Measurements from ENCODE around the gene EP400.

The EP400 gene

DNA sequence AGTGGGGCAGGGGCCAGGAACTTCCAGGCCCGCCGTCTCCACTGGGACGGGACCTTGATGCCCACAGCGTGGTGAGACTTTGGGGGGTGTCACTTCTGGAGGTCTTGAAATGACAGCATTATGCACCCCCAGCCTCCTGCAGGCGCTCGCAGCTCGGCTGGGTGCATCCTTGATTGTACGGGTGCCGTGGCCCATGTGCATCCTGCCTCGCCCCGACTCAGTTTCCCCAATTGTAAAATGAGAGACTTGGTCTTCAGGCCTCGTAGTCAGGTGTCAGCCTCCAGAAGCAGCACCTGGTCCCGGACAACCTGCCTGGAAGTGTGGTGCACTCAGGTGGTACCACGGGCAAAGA, 29.6 kb upstream of the EP400 start:
- H3K9me3 ChIP-seq (ENCODE audit: control insufficient read depth, insufficient read depth, low read length): no peaks in the 10 kb centered on the region
- H3K4me3 ChIP-seq (ENCODE audit: low read length): no peak overlapping the region
- H3F3A ChIP-seq (ENCODE audit: control insufficient read depth, insufficient read depth): peaks cover 11% of the 10 kb centered on the region
- H3K27me3 ChIP-seq (ENCODE audit: control insufficient read depth, low read length): peaks cover 25% of the 10 kb centered on the region
- no peak overlapping the region for H3K4me2 ChIP-seq (ENCODE audit: low read length)
- H3K4me1 ChIP-seq (ENCODE audit: control insufficient read depth, low read length): peaks cover 28% of the 10 kb centered on the region
- H3K9me2 ChIP-seq (replicated peaks; ENCODE audit: control insufficient read depth, low read length): no peaks in the 10 kb centered on the region
- TF ChIP-seq, protein P1, sequence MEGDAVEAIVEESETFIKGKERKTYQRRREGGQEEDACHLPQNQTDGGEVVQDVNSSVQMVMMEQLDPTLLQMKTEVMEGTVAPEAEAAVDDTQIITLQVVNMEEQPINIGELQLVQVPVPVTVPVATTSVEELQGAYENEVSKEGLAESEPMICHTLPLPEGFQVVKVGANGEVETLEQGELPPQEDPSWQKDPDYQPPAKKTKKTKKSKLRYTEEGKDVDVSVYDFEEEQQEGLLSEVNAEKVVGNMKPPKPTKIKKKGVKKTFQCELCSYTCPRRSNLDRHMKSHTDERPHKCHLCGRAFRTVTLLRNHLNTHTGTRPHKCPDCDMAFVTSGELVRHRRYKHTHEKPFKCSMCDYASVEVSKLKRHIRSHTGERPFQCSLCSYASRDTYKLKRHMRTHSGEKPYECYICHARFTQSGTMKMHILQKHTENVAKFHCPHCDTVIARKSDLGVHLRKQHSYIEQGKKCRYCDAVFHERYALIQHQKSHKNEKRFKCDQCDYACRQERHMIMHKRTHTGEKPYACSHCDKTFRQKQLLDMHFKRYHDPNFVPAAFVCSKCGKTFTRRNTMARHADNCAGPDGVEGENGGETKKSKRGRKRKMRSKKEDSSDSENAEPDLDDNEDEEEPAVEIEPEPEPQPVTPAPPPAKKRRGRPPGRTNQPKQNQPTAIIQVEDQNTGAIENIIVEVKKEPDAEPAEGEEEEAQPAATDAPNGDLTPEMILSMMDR (IDR thresholded peaks at IDR 0.05; ENCODE audit: low read depth, low read length, poor library complexity, severe bottlenecking): no peak
- TF ChIP-seq EZH2phosphoT487 (IDR thresholded peaks at IDR 0.05; ENCODE audit: borderline replicate concordance, low read length): no peak
- H3K27ac ChIP-seq (ENCODE audit: low read depth, low read length): no peak overlapping the region
- H3K79me2 ChIP-seq (ENCODE audit: control insufficient read depth, low read length): no peaks in the 10 kb centered on the region
- no peaks in the 10 kb centered on the region for H3K36me3 ChIP-seq (ENCODE audit: control insufficient read depth, low read length)
- peaks cover 29% of the 10 kb centered on the region; the same call in 1 of the 2 replicates for H4K20me1 ChIP-seq (ENCODE audit: control insufficient read depth, insufficient read depth, low read depth, low read length)

DNA sequence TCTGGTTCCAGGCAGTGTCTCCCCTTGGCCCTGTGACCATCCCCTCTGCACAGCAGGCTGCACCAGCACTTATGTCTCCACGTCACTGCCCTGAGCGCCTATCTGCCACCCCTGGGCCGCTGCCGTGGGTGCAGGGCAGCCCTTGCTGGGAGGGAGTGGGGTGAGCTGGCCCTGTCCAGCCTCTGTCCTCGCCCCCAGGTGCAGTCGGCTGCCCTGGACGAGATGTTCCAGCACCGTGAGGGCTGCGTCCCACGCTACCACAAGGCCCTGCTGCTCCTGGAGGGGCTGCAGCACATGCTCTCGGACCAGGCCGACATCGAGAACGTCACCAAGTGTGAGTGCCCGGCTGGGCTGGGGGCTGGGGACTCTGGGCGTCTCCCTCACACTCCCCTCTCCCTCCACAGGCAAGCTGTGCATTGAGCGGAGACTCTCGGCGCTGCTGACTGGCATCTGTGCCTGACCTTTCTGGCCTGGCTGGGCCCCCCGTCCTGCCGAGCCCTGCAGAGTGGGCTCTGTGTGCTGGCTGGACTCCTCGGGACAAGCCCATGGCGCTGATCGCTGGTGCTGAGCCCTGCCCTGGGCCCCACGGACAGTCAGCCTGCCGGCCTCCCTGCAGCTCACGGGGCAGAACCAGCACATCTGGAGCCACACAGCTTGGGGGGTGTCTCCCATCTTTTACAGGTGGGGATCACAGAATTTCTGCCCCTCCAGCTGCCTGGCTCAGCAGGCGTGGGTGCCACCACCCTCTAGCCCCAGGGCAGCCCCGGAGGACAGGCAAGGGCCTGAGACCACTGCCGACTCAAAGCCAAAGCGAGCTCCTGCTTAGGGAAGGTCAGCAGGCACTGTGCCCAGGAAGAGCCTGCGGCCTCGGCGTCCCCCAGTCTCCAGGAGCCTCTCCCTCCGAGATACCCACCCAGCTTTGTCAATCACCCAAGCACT, 28.6 kb upstream of the EP400 start:
- H3K36me3 ChIP-seq (ENCODE audit: control insufficient read depth, low read length): no peaks in the 10 kb centered on the region
- no peaks in the 10 kb centered on the region for H3K9me3 ChIP-seq (ENCODE audit: control insufficient read depth, insufficient read depth, low read length)
- peaks cover 25% of the 10 kb centered on the region for H3K27me3 ChIP-seq (ENCODE audit: control insufficient read depth, low read length)
- H3K4me3 ChIP-seq (ENCODE audit: low read length): no peak overlapping the region
- H3K4me2 ChIP-seq (ENCODE audit: low read length): no peak overlapping the region
- no peak overlapping the region for H3K27ac ChIP-seq (ENCODE audit: low read depth, low read length)
- TF ChIP-seq, protein P1 (IDR thresholded peaks at IDR 0.05; ENCODE audit: low read depth, low read length, poor library complexity, severe bottlenecking): no peak
- TF ChIP-seq EZH2phosphoT487 (IDR thresholded peaks at IDR 0.05; ENCODE audit: borderline replicate concordance, low read length): no peak
- H4K20me1 ChIP-seq (ENCODE audit: control insufficient read depth, insufficient read depth, low read depth, low read length): peaks cover 29% of the 10 kb centered on the region; the same call in 1 of the 2 replicates
- H3K79me2 ChIP-seq (ENCODE audit: control insufficient read depth, low read length): no peaks in the 10 kb centered on the region
- H3K4me1 ChIP-seq (ENCODE audit: control insufficient read depth, low read length): peaks cover 29% of the 10 kb centered on the region
- peaks cover 11% of the 10 kb centered on the region for H3F3A ChIP-seq (ENCODE audit: control insufficient read depth, insufficient read depth)
- no peaks in the 10 kb centered on the region for H3K9me2 ChIP-seq (replicated peaks; ENCODE audit: control insufficient read depth, low read length)

DNA sequence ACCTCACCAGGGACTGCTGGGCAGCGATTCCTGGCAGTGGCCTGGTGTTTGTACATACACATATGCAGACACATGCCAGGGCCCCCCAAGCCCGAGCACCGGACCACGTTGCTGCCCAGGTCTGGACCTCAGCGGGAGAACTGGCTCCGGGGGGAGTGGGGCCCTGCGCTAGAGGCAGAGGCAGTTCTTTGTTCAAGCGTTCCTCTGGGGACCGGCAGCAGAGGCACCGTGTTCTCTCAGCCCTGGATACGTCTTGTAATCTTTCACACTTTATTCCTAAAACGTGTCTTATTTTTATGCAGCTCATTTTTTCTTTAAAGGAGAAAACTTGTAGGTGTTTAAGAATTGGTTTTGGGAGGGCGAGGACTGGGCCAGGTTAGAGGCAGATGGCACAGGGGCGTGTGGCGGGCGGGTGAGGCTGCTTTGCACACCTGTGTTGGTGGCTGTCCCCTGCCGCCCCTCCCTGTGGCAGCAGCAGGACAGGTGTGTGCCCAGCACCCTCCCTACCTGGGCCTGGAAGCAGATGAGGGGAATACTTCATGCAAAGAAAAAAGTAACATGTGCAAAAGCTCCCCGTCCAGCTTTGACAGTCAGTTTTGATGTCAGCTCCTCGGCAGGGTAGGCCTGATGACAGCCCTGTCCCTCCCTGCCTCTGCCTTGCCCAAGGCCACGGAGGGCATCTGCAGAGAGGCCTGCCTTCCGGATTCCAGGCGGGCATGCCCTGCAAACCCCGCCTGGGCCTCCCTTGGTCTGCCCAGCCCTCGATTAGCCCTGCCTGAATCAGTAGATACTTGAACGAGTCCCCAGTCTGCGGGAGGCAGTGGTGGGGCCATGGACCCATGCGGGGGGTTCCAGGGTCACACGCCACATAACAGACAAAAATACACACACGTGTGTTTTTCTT, 27.6 kb upstream of the EP400 start:
- H3K27ac ChIP-seq (ENCODE audit: low read depth, low read length): no peak overlapping the region
- H3K4me2 ChIP-seq (ENCODE audit: low read length): no peak overlapping the region
- TF ChIP-seq, protein P1 (IDR thresholded peaks at IDR 0.05; ENCODE audit: low read depth, low read length, poor library complexity, severe bottlenecking): no peak
- TF ChIP-seq EZH2phosphoT487 (IDR thresholded peaks at IDR 0.05; ENCODE audit: borderline replicate concordance, low read length): no peak
- H3K79me2 ChIP-seq (ENCODE audit: control insufficient read depth, low read length): no peaks in the 10 kb centered on the region
- H3K4me3 ChIP-seq (ENCODE audit: low read length): no peak overlapping the region
- H3K9me3 ChIP-seq (ENCODE audit: control insufficient read depth, insufficient read depth, low read length): no peaks in the 10 kb centered on the region
- H4K20me1 ChIP-seq (ENCODE audit: control insufficient read depth, insufficient read depth, low read depth, low read length): peaks cover 29% of the 10 kb centered on the region; the same call in 1 of the 2 replicates
- peaks cover 25% of the 10 kb centered on the region for H3K27me3 ChIP-seq (ENCODE audit: control insufficient read depth, low read length)
- H3K9me2 ChIP-seq (replicated peaks; ENCODE audit: control insufficient read depth, low read length): no peaks in the 10 kb centered on the region
- peaks cover 11% of the 10 kb centered on the region for H3F3A ChIP-seq (ENCODE audit: control insufficient read depth, insufficient read depth)
- H3K36me3 ChIP-seq (ENCODE audit: control insufficient read depth, low read length): no peaks in the 10 kb centered on the region
- peaks cover 29% of the 10 kb centered on the region for H3K4me1 ChIP-seq (ENCODE audit: control insufficient read depth, low read length)
